Measurements from ENCODE around the gene DMWD.

Gene DMWD, protein sequence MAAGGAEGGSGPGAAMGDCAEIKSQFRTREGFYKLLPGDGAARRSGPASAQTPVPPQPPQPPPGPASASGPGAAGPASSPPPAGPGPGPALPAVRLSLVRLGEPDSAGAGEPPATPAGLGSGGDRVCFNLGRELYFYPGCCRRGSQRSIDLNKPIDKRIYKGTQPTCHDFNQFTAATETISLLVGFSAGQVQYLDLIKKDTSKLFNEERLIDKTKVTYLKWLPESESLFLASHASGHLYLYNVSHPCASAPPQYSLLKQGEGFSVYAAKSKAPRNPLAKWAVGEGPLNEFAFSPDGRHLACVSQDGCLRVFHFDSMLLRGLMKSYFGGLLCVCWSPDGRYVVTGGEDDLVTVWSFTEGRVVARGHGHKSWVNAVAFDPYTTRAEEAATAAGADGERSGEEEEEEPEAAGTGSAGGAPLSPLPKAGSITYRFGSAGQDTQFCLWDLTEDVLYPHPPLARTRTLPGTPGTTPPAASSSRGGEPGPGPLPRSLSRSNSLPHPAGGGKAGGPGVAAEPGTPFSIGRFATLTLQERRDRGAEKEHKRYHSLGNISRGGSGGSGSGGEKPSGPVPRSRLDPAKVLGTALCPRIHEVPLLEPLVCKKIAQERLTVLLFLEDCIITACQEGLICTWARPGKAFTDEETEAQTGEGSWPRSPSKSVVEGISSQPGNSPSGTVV

GRCh38 chr19:45792470-45793177, at the start of gene DMWD:
DMWD (minus strand) TSS chr19:45792845; CDS start chr19:45792756, 89 bp downstream.
- peak; percentile 88 for DNase-seq

DNA sequence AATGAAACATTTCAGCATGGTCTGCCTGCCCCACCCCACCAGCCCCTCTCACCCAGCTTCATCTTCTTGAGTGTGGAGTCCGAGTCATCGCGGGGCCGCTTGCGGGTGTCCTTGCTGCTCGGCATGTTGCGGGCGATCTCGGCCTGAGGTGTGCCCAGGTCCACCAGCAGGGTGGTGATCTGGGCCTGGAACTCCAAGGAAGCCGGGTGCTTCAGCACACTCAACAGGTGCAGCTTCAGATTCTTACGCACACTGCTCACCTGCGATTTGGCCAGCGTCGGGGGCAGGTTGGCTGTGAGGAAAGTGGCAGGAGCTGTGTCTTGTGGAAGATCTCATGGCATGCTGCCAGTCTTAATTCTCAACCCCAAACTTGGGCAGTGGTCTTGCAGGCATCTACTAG, 49.6 kb upstream of the DMWD start:
- no peak for DNase-seq

GRCh38 chr19:45834970-45835369, 42.3 kb upstream of the DMWD start:
- no peak for DNase-seq

GRCh38 chr19:45828945-45829344, 36.3 kb upstream of the DMWD start:
- DNase-seq = no peak

GRCh38 chr19:45828523-45828922, 35.9 kb upstream of the DMWD start:
- no peak for DNase-seq

DNA sequence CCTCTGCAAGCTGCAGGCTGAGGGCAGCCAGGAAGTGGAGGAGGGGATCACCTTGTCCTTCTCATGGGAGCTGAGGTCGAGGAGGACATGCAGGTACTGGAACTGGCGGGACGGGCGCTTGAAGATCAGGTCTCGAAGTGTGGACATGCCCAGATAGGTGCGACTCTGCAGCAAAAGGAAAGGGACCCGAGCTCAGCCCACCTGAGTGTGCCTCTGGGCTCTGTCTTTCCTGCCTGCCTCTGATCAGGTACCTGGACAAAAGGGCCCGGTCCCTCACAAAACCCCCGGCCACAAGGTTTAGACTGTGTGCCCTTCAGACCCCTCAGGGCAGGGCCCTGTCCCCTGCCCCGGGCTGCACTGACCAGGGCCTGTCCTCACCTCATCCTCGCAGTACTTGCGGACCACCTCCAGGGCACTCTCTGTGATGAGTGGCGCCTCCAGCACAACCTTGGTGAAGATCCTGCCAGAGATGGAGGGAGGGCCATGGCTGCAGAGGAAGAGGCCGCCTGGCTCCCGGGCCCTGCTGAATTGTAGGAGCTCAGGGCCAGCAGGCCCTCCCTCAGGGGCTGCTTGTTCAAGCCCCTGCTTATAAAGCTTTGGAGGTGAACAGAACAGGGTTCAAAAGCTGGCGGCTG, 34.9 kb upstream of the DMWD start:
- no peak for DNase-seq

GRCh38 chr19:45826934-45827333, 34.3 kb upstream of the DMWD start:
- no peak for DNase-seq

DNA sequence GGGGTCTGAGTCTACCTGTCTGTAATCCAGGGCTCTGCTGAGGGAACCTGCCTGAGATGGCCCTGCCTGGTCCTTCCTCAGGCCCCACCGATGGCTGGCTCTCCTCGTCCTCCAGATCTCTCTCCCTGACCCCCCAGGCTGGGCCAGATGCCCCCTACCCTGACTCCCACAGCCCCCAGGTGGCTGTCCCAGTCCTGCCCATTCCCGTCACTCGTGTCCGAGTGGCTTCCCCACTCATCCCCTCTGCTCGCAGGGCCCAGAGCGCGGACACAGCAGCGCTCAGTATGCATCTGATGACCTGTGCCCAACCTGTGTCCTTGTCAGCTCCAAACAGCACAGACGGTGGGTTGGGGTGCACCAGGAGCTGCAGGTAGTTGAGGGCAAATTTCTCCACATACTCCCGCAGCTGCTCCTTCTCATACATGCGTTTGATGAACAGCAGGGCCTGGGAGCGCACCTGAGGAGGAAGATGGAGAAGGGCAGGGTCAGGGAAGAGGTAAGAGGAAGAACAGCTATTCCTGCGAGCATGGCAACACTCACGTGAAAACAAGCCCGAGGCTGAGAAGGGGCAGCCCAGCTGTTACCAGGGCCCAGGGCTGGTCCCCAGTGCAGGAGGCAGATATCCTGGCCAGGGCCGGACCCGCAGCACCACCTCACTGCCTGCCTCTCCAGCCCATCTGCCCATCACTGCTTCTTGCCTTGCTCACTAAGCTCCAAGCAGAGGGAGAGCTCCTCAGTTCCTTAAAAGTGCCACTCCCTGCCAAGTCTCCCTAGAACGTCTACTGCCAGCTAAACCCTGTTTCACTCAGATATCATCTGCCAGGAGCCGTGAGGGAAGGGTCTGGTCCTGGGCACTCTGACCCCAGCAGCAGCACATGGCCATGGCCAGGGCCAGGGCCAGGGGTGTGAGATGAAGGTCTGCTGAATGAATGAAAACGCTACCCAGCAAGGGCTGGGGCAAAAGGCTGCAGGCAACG, 33.6 kb upstream of the DMWD start:
- DNase-seq = no peak

- DNase-seq = no peak
Measured at GRCh38 chr19:45825263-45825605, 32.6 kb upstream of the DMWD start.

- no peak for DNase-seq
Measured at GRCh38 chr19:45824531-45825262, 32.1 kb upstream of the DMWD start.

- peak; percentile 18 for DNase-seq
Measured at GRCh38 chr19:45824041-45824471, 31.4 kb upstream of the DMWD start.

GRCh38 chr19:45823182-45823581, 30.5 kb upstream of the DMWD start:
- no peak for DNase-seq

DNA sequence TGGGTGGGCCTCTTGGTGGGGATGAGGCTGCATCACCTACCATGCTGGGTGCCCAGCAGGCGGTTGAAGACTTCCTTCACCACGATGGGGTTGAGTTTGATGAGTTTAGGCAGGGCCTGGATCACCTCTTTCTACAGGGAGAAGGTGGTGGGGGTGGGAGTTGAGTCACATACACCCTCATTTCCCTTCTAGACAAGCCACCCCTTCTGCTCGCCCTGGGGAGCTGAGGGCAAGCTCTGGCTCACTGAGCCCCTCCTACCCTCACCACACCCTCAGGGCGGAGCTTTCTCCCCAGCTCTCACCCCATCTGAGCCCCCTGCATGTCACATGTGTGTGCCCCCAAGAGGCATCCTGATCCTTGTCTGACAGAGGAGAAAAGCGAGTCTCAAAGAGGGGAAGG, 30.1 kb upstream of the DMWD start:
- DNase-seq = no peak

GRCh38 chr19:45821570-45821969, 28.9 kb upstream of the DMWD start:
- no peak for DNase-seq

DNA sequence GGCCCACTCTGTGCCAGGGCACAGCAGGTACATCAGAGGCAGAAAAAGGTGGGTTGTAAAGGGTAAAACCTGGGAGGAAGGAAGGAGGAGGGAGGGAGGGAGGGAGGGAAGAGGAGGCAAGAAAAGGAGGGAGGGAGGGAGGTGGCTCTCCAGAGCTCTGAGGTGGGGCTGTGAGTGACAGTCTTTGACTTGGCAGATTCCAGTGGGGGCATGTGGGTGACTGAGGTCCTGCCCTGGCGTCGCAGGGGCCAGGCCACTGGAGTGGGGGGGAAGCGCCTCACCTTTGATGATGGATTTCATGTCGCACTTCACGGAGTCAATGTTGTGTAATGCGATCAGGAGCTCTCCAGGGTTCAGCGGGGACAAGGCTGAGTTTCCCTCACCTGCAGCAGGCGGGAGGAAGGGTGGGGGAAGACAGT, 28.5 kb upstream of the DMWD start:
- DNase-seq = no peak

GRCh38 chr19:45820413-45821102, 27.9 kb upstream of the DMWD start:
- no peak for DNase-seq

DNA sequence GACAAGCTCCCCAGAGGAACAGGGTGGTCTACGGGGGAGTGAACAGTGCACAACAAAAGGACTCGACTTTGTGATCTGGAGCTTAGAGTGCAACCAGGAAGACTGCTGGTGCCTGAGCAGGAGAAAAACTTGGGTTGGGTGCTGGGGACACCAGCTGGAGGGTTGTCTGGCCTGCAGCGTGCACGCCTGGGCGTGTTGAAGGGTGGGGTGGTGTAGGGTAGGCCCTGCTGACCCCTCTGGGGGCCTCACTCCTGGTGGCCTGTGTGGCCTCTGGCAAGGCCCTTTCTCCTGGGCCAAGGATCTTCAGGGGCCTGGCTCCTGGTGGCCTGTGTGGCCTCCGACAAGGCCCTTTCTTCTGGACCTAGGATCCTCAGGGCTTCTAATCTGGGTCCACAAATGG, 27.1 kb upstream of the DMWD start:
- no peak for DNase-seq

GRCh38 chr19:45817725-45818301, 25.2 kb upstream of the DMWD start:
- DNase-seq = no peak

DNA sequence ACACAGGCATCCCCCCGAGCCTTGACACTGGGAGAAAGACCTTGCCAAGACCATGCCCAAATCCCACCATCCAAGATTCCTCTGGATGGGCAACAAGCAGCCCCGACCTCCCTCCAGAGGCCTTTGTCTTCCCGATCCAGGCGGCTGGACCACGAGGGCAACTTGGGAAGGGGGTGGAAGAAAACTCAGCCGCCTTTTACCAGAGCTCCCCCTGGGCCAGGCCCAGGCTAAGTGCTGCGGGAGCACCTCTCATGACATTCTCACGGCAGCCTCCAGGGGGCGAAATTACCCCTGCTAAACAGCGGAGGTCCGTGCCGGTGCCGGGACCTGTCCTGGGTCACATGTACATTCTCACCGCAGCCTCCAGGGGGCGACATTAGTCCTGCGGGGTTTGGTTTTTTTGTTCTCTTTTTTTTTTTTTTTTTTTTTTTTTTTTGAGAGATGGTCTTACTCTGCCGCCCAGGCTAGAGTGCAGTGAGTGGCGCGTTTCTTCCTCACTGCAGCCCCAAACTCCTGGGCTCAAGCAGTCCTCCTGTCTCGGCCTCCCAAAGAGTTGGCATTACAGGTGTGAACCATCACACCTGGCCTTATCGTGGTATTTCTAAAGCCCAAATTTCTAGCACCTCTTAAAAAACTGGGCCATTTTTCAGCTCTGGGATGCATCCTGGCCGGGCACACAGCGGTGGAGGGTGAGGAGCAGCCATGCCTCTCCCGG, 24.5 kb upstream of the DMWD start:
- no peak for DNase-seq
